SH-SY5Y (cell line): ENCODE results near the gene SMC1B.

ENCODE experiments used
- GATA2 ChIP-seq: IDR thresholded peaks from 2 replicates; pipeline ENCODE4 v1.6.1; 2011; ENCODE audit warnings: mild to moderate bottlenecking, low read depth, low read length
- GATA3 ChIP-seq: IDR thresholded peaks from 2 replicates; pipeline ENCODE4 v1.6.1; 2011; ENCODE audit warnings: low read depth, mild to moderate bottlenecking, low read length, moderate library complexity

- TF ChIP-seq GATA2 (no peak), GATA3 (no peak)
Measured at GRCh38 chr22:45413368-45414211, at the start of gene SMC1B, which contains the start of gene RIBC2.
